ENCODE results near the gene CHD5. TPM values are rescaled to one million over a fixed set of nuclear protein-coding genes. Genes with fewer than 3 reads are reported as not detected.

The CHD5 gene
- polyA plus RNA-seq, 1 donor (not counting 4 experiments of a cell fraction or from before 2014, with no cell fraction given): 0.07 TPM

DNA sequence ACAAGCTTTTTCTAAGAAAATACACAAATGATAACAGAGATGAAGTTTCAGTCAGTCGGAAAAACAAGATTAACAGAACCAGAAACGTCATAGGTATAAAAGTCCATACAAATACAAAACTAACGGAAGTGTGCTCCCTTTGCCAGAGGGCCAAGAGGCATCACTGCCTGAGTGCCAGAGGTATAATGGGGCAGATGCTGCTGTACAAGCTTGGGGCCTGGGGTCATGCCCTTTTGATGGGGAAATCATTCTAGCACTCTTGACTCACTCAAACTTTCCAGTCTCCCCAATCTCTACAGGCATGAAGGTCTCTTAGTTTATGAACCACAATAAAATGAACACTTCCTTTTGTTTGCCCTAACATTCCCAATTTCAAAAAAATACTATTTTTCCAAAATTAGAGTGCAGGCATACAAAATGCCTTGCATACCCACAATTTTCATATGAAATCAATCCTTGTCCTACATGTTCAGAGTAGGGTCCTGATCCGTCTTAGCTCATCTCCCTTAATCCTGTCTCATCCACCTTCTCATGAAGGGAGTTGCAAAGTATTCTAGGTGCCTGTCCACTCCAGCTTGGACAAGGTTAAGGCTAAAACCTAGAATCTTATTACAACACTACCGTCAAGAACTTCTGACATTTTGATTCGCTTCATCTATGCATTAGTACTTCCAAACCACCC, 17.8 kb upstream of the CHD5 start:
- Histone ChIP-seq H3K9me3 (ENCODE audit: control insufficient read depth, low read depth, low read length) (no peaks in the 10 kb centered on the region), H3K79me2 (ENCODE audit: control insufficient read depth, insufficient read depth, low read length) (peaks cover 62% of the 10 kb centered on the region), H4K20me1 (ENCODE audit: control insufficient read depth, extremely low read depth, insufficient read depth, low read length) (peaks cover 10% of the 10 kb centered on the region), H3K4me2 (ENCODE audit: control insufficient read depth, extremely low read depth, insufficient read depth, low read depth, low read length) (peak overlapping the region; percentile 97), H3K4me3 (ENCODE audit: control insufficient read depth in 2 of 3, extremely low read depth in 1 of 3, insufficient read depth in 2 of 3, low read depth in 1 of 3, low read length in 3 of 3) (peak overlapping the region; percentile 93 to 99 (median 98)), H3K27me3 (ENCODE audit: control insufficient read depth, extremely low read depth, insufficient read depth, low read length) (no peaks in the 10 kb centered on the region), H2AFZ (ENCODE audit: control insufficient read depth, low read length) (no peak overlapping the region), H3K27ac (ENCODE audit: control insufficient read depth, insufficient read depth, low read length) (peak overlapping the region; percentile 93), H3K4me1 (ENCODE audit: control insufficient read depth, extremely low read depth, insufficient read depth, low read length) (peaks cover 19% of the 10 kb centered on the region), H3K36me3 (ENCODE audit: control insufficient read depth in 2 of 2, extremely low read depth in 1 of 2, insufficient read depth in 2 of 2, low read length in 2 of 2) (peaks cover 18 to 29% of the 10 kb centered on the region in 2 experiments), H3K9me1 (ENCODE audit: control insufficient read depth, extremely low read depth, insufficient read depth, low read length) (peaks cover 3% of the 10 kb centered on the region), H3K9ac (ENCODE audit: control insufficient read depth, extremely low read depth, insufficient read depth, low read length) (peak overlapping the region; percentile 99)
- FAIRE-seq: no peak
- dilution Hi-C loops (cut with MboI; ENCODE audit: extremely low pct_ligation_motif_present, low sequenced_read_pairs): no loop called here
- no peak for DNase-seq (ENCODE audit: low read depth, low spot score)
- TF ChIP-seq EZH2 (IDR thresholded peaks at IDR 0.05; ENCODE audit: low read length): no peak
- TF ChIP-seq, protein P1, sequence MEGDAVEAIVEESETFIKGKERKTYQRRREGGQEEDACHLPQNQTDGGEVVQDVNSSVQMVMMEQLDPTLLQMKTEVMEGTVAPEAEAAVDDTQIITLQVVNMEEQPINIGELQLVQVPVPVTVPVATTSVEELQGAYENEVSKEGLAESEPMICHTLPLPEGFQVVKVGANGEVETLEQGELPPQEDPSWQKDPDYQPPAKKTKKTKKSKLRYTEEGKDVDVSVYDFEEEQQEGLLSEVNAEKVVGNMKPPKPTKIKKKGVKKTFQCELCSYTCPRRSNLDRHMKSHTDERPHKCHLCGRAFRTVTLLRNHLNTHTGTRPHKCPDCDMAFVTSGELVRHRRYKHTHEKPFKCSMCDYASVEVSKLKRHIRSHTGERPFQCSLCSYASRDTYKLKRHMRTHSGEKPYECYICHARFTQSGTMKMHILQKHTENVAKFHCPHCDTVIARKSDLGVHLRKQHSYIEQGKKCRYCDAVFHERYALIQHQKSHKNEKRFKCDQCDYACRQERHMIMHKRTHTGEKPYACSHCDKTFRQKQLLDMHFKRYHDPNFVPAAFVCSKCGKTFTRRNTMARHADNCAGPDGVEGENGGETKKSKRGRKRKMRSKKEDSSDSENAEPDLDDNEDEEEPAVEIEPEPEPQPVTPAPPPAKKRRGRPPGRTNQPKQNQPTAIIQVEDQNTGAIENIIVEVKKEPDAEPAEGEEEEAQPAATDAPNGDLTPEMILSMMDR (optimal IDR thresholded peaks at IDR 0.05 in 1 of 3, IDR thresholded peaks at IDR 0.05 in 1 of 3, conservative IDR thresholded peaks at IDR 0.05 in 1 of 3; ENCODE audit: extremely low read depth in 1 of 3, insufficient read depth in 2 of 3, low read length in 3 of 3): no peak

DNA sequence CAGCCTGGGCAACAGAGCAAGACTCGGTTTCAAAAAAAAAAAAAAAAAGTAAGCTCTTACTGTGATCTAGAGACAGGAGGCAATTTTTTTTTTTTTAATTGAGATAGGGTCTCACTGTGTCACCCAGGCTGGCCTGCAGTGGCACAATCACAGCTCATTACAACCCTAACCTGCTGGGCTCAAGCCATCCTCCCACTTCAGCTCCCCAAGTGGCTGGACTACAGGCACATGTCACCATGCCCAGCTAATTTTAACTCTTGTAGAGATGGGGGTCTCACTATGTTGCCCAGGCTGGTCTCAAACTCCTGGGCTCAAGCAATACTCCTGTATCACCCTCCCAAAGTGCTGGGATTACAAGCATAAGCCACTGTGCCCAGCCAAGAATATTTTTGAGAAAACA, 11.8 kb upstream of the CHD5 start:
- Histone ChIP-seq H3K27me3 (ENCODE audit: control insufficient read depth, extremely low read depth, insufficient read depth, low read length) (no peaks in the 10 kb centered on the region), H3K9me1 (ENCODE audit: control insufficient read depth, extremely low read depth, insufficient read depth, low read length) (peaks cover 3% of the 10 kb centered on the region), H3K4me1 (ENCODE audit: control insufficient read depth, extremely low read depth, insufficient read depth, low read length) (no peaks in the 10 kb centered on the region), H3K9ac (ENCODE audit: control insufficient read depth, extremely low read depth, insufficient read depth, low read length) (no peak overlapping the region), H3K27ac (ENCODE audit: control insufficient read depth, insufficient read depth, low read length) (no peak overlapping the region), H3K4me2 (ENCODE audit: control insufficient read depth, extremely low read depth, insufficient read depth, low read depth, low read length) (no peak overlapping the region), H3K79me2 (ENCODE audit: control insufficient read depth, insufficient read depth, low read length) (peaks cover 83% of the 10 kb centered on the region), H3K36me3 (ENCODE audit: control insufficient read depth in 2 of 2, extremely low read depth in 1 of 2, insufficient read depth in 2 of 2, low read length in 2 of 2) (peaks cover 32 to 39% of the 10 kb centered on the region in 2 experiments), H3K4me3 (ENCODE audit: control insufficient read depth in 2 of 3, extremely low read depth in 1 of 3, insufficient read depth in 2 of 3, low read depth in 1 of 3, low read length in 3 of 3) (no peak overlapping the region), H3K9me3 (ENCODE audit: control insufficient read depth, low read depth, low read length) (no peaks in the 10 kb centered on the region), H2AFZ (ENCODE audit: control insufficient read depth, low read length) (no peak overlapping the region), H4K20me1 (ENCODE audit: control insufficient read depth, extremely low read depth, insufficient read depth, low read length) (peaks cover 22% of the 10 kb centered on the region)
- DNase-seq (ENCODE audit: low read depth, low spot score): no peak
- TF ChIP-seq EZH2 (IDR thresholded peaks at IDR 0.05; ENCODE audit: low read length): no peak
- no peak for FAIRE-seq
- dilution Hi-C loops (cut with MboI; ENCODE audit: extremely low pct_ligation_motif_present, low sequenced_read_pairs): no loop called here

All from keratinocyte (primary cell).